ENCODE data around the gene ZMYM4.

ZMYM4 gene

GRCh38 chr1:35278886-35279554 is 10.5 kb downstream of the ZMYM4 start:
- no peak for DNase-seq (ENCODE audit: low read depth)

GRCh38 chr1:35279555-35279904 is 11.0 kb downstream of the ZMYM4 start:
- DNase-seq (ENCODE audit: low read depth) = no peak

GRCh38 chr1:35280006-35280405 is 11.5 kb downstream of the ZMYM4 start:
- no peak for DNase-seq (ENCODE audit: low read depth)

- DNase-seq (ENCODE audit: low read depth) = no peak
These were observed 13.1 kb downstream of the ZMYM4 start for GRCh38 chr1:35281565-35281964.

- DNase-seq (ENCODE audit: low read depth) = no peak
These were observed 13.7 kb downstream of the ZMYM4 start for GRCh38 chr1:35282172-35282571.

GRCh38 chr1:35284852-35285251 is 16.3 kb downstream of the ZMYM4 start:
- no peak for DNase-seq (ENCODE audit: low read depth)

GRCh38 chr1:35285771-35286606 is 17.5 kb downstream of the ZMYM4 start:
- DNase-seq (ENCODE audit: low read depth) = no peak

- DNase-seq (ENCODE audit: low read depth) = no peak
These were observed 19.5 kb downstream of the ZMYM4 start for GRCh38 chr1:35287807-35288640.

- DNase-seq (ENCODE audit: low read depth) = no peak
These were observed 20.3 kb downstream of the ZMYM4 start for GRCh38 chr1:35288761-35289160.

GRCh38 chr1:35290452-35290851 is 21.9 kb downstream of the ZMYM4 start:
- DNase-seq (ENCODE audit: low read depth) = no peak

GRCh38 chr1:35294809-35295208 is 26.3 kb downstream of the ZMYM4 start:
- DNase-seq (ENCODE audit: low read depth) = no peak

- DNase-seq (ENCODE audit: low read depth) = no peak
These were observed 29.4 kb downstream of the ZMYM4 start for GRCh38 chr1:35297886-35298285.

- no peak for DNase-seq (ENCODE audit: low read depth)
These were observed 30.0 kb downstream of the ZMYM4 start for GRCh38 chr1:35298464-35298863.

GRCh38 chr1:35300376-35300775 is 31.9 kb downstream of the ZMYM4 start:
- DNase-seq (ENCODE audit: low read depth) = no peak

- no peak for DNase-seq (ENCODE audit: low read depth)
These were observed 33.3 kb downstream of the ZMYM4 start for GRCh38 chr1:35301674-35302392.

- DNase-seq (ENCODE audit: low read depth) = no peak
These were observed 36.9 kb downstream of the ZMYM4 start for GRCh38 chr1:35305383-35305782.

- no peak for DNase-seq (ENCODE audit: low read depth)
These were observed 47.1 kb downstream of the ZMYM4 start for GRCh38 chr1:35315649-35316048.

GRCh38 chr1:35316264-35316663 is 47.8 kb downstream of the ZMYM4 start:
- no peak for DNase-seq (ENCODE audit: low read depth)

- DNase-seq (ENCODE audit: low read depth) = no peak
These were observed 51.6 kb downstream of the ZMYM4 start for GRCh38 chr1:35319988-35320713.

GRCh38 chr1:35320937-35321336 is 52.4 kb downstream of the ZMYM4 start:
- no peak for DNase-seq (ENCODE audit: low read depth)

- DNase-seq (ENCODE audit: low read depth) = no peak
These were observed 56.0 kb downstream of the ZMYM4 start for GRCh38 chr1:35324486-35324885.
